HL-60/S4 (cell line): ENCODE results near the gene TNRC18.

ENCODE experiments used
- in situ Hi-C: fragments of 300-500 bp; cut with MboI; formaldehyde crosslinking; loops from 2 replicates; pipeline ENCODE4 v1.14.3; 2022; ENCODE audit warnings: low sequenced_read_pairs

Gene TNRC18

DNA sequence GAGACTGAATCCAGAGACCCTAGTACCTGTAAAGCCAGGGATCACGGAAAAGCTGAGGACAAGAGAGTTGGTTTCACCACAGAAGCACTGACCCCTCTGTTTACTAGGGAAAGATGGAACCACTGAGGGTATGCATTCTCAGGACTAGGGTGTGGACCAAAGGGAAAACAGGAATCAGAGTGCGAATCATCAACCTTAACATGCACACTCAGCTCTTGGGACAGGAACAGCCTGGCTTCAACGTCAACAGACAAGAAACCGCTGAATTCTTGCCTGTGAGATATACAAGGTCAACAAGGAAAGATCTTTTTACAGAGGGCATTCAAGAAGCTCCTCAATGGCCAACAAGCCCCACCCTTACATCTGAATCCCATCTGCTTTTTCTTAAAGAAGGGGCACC lies 14.9 kb downstream of the TNRC18 start:
- in situ Hi-C loops: no loop called here

DNA sequence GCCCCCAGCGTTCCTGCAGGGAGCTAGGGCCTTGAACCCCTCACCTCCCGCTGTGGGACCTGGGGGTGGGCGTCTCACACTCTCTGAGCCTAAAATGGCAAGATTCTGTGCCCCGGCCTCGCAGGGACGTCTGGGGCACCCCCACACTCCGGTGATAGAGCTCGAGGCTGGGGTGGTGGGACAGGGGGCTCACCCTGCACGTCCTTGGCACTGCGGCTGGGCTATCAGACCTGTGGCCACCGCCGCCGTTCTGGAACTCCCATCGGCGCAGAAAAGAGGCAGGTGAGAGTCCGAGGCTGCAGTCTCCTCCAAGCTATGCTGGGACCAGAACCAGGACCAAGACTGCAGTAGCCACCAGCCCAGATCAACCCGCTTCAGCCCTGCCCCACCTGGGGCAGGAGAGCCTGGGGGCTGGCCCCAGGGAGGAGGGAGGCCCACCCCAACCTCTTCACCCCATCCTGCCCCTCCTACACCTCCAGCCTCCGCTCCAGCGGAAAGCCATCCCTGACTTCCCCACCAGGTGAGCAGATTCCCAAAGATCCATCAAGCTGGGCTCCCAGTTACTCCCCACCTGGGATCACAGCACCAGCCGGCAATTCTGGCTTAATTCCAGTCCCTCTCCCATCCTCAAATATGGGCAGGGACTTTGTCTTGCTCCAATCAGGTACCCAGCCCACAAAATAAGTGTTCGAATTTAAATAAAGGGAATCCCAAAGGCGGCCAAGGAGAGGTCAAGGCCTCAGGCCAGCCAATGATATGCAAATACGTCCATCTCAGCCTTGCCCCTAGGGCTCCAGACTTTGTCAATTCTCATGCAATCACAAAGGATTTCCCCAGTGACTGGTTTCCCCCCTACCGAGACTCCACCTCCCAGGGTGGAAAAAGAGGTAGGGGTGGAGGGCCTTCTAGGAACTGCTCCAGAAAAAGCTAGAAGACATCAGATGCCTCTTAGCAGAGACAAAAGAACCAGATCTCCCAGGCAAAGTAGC lies 16.4 kb downstream of the TNRC18 start:
- in situ Hi-C loops: no loop called here

DNA sequence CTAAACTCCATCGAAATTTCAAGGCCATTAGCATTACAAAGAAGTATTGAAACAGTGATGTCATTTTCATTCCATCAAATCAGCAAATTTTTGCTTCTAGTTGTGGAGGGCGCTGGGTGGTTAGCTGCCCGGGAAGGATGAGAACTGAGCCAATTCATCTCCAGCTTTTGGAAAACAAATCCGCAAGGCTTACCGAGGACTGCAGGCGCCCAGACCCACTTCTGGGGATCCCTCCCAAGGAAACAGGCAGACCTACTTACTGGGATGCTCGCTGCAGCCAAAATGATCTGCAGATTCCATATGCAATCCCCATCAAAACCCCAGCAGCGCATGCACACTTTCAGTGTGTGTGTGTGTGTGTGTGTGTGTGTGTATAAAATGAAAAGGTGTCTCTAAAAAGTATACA lies 19.2 kb downstream of the TNRC18 start:
- in situ Hi-C loops: no loop called here

DNA sequence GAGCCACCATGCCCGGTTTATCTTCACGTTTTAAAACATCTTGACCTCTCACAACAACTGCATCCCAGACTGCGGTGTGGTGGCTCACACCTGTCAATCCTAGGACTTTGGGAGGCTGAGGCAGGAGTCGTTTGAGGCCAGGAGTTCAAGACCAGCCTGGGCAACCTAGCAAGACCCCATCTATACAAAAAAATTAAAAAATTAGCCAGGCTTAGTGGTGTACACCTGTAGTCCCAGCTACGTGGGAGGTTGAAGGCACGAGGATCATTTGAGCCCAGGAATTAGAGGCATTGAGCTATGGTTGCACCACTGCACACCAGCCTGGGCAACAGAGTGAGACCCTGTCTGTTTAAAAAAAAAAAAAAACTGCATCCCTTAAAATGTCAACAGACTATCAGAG lies 20.2 kb downstream of the TNRC18 start:
- in situ Hi-C loops: no loop called here

DNA sequence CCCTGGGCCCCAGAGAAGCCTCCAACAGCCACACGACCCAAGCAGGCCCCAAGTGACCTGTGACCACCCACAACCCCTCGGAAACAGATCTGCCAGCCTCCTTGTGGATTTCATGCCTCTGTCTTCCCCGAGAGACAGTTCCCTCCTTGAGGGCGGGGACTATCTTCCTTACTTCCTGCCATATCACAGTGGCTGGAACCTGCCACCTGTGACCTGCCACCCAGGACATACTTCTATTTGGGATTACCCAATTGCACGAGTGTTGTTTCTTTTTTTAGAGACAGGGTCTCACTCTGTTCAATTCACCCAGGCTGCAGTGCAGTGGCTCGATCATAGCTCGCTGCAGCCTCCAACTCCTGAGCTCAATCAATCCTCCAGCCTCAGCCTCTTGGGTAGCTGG lies 25.9 kb downstream of the TNRC18 start:
- in situ Hi-C loops: no loop called here

DNA sequence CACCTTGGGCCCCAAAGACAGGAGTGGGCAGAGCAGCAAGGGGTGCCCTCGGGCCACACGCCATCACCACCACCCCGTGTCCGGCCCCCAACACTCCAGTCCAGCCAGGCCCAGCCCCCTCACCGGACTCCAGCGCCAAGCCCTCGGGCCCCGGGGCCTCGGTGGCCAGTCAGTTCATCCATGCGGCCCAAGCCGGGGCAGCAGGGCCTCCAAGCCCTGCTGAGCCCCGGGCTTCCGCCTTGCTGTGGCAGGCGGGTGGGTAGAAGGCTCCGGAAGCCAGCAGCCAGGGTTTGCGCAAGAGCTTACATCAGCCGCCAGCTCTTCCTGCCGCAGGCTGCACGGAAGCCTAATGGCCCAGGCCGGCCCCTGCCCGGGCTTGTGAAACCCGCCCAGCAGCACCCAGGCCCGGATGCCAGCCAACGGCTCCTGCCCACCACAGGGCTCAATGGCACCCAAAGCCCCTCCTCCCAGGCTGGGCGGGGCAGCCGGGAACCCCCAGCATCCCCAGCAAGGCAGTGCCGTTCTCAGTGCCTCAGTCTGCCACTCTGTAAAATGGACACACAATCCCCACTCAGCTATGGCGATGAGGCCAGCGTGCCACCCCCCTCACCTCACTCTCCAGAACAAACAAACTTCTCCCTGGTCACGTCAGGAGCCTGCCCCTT lies 26.5 kb downstream of the TNRC18 start:
- in situ Hi-C loops: no loop called here

DNA sequence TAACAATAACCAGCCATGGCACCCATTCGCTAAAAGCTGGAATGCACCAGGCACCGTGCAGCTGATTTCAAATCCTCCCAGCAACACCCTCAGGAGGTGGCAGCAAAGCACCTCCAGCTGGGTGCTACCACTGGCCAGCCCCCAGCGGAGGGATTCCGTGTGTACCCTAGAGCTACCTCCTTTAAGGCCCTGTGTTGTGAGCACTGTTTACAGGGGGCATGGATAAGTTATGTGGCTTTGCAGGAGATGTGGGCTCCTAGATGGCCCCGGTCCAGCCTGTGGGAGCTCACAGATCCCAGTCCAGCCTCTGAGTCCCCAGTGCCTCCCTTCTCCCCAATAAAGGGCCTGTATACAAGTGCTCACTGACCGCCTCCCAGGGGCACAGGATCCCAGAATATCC lies 27.1 kb downstream of the TNRC18 start:
- in situ Hi-C loops: no loop called here

DNA sequence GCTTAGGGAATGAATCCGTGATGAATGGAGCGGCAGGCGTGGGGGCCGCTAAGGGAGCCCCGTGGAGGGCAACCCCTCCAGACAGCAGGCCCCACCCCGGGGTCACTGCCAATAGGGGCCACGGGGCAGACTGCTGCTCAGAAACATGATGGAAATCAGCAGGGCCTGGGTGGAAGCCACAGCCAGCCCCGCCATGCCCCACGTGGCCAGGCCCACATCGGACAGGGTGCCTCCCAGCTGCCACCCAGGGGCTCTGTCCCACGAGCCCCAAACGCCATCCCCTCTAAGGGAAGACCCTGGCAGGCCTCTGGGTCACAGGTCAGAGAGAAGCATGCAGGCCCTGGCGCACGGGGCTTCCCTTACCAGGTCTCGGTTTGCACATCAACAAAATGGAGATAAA lies 28.4 kb downstream of the TNRC18 start:
- in situ Hi-C loops: no loop called here

DNA sequence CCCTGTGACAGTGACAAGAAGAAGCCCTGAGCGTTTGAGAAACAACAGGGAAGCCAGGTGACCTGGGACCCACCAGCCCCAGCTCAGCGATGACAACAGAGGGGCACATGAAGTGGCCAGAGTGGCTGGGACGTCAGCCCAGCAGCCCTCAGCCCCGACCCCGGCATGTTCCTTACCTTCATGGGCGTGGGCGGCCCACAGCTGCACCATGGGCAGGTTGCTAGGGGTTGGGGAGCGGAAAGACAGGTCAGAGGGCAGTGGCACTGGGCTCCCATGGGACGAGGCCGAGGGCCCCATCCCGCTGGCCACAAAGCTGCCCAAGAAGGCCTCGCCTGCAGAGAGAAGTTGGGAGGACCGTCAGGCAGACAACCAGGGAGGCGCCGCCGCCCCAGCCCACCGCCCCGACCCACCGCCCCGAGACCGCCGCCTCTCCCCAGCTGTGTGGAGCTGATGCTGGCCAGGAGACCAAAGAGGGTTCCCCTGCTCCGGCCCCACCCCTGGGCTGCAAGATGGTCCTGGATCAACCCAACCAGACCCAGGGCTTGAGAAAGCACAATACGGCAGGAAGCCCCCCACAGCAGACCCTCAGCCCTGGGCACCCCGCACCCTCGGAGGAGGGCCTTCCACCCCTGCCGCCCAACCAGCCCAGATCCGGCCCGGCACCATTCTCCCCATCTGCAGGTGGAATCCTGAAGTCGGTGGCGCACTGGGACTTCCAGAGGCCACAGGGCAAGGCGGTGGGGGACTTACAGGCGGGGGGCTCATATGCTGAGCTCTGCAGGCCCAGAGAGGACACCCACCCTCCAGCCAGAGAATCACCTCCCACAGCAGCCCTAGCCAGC lies 29.1 kb downstream of the TNRC18 start:
- in situ Hi-C loops: no loop called here

DNA sequence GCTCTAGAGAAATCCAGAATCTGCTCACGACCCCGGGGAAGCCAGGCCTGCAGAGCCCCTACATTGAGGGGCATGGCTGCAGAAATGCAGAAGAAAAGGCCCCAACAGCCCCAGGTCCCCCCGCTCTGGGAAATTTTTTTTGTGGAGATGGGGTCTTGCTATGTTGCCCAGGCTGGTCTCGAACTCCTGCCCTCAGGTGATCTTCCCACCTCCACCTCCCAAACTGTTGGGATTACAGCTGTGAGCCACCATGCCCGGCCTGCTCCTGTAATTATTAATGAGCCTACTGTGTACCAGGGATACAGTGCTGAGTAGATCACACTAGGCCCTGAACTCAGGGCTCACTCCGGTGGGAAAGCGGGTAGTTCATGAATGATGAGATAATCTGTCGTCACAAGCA lies 29.9 kb downstream of the TNRC18 start:
- in situ Hi-C loops: no loop called here

DNA sequence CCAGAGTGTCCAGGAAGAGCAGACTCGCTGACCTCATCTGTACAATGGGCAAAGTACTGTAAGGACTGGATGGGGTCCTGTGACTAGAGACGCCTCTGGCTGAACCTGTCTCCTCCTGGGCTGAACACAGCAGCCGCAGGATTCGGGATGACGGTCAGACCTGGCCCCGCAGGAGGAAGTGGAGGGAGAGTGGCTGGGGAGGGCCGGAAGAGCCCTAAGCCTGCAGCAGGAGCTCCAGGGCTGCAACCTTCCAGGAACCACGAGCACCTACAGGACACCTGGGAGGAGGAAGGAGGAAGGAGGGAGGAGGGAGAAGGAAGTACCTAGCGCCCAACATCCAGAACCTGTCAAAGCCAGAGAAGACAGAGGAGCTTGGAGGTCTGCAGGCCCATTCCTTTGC lies 30.3 kb downstream of the TNRC18 start:
- in situ Hi-C loops: no loop called here

DNA sequence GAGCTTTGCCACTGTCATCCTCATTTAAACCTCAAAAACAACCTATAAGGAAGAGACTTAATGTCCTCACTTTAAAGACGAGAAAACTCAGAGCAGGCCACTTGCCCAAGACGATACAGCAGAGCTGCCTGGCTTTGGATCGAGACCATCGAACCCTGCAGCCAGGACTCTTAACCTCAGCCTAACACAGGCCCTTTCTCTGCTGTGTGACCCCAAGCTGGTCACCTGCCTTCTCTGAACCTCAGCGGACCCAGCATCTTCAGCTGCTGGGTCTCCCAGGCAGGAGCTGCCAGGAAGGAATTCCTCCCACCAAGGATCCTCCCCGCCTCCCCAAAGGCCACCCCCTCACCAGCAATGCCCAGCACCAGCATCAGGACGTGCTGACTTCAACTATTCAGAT lies 32.7 kb downstream of the TNRC18 start:
- in situ Hi-C loops: no loop called here

DNA sequence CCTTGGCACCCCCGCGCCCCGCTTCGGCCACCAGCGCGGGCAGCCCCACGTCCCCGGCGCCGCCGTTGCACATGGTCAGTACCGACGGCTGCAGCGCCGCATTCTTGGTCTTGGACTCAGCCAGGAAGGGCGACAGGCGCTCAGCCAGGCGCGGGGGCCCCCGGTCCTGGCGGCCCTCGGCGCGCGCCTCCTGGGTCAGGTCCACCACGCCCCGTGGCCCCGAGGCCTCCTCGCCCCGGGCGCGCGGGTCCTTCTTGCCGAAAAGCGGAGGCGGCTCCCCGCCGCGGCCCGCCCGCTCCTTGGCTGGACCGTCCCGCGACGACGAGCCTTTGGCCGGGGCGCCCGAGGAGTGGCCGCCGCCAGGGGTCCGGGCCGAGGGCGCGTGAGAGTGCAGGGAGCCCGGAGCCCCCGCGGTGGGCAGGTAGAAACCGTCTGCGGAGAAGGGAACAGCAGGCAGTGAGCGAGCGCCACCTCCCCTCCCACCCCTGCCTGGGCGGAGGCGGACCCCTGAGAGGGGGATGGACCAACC lies 34.7 kb downstream of the TNRC18 start:
- in situ Hi-C loops: no loop called here

DNA sequence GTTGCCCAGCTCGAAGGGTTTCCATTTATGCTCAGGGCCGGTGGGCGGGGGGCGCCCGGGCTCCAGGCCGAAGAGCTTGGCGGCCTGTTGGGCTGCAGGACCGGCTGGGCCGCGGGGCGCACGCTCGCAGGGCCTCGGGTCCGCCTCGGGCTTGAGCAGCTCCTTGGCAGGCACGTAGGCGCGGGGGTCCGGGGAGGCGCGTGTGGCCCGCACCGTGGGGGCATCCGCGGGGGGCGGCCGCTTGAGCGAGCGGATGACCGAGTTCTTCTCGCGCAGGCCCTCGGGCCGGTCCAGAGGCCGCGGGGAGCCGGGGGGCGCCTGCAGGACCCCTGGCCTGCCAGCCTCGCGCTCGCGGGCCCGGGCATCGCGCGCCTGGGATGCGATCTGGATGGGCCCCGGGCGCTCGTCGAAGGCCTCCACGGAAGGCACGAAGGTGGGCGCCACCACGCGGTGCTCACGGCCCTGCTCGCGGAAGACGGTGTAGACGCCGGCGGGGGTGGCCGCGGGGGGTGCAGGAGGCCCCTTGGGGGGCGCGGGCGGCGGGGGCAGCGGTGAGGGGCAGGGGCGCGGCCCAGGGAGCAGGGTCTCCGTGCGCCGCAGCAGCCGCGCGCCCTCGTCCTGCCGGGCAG lies 35.2 kb downstream of the TNRC18 start:
- in situ Hi-C loops: no loop called here

DNA sequence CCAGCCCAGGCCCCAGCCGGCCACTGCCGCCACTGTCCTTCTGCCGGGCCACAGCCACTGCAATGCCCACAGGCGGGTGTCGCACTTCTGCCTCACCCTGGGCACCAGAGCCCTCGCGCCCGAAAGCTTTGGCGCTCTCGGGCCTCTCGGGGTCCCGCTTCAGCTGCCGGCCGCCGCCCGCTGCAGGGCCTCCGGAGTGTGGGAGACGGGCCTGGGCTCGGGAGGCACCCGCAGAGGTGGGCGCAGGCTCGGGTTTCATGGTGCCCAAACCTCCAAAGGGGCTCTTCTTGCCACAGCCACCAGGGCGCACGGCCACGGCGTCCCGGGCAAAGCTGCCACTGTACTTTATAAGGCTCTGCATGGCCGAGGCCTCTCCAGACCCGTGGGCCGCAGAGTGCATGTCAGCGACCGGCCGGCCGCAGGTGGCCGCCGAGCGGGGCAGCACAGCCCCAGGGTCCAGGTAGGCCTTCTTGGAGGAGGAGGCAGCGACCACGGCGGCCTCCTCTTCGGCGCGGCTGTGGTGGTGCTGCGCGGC lies 35.9 kb downstream of the TNRC18 start:
- in situ Hi-C loops: no loop called here

DNA sequence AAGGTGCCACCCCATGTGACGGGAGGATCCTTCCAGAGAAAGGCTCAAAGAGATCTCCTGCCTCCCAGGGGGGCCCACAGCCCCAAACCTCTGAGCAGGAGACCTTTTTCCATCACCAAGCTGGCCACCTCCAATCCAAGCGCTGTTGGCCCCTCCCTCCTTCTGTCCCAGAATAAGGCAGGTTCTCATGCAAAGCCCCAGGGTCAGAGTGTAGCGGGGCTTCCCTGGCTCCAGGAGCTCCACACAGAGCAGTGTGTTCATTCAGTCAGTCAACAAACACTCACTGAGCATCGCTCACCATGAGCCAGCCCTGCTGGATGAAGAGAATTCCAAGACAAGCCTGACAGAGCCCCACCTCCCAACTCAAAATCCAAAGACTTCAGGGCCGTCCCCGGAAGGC lies 39.0 kb downstream of the TNRC18 start:
- in situ Hi-C loops: no loop called here

DNA sequence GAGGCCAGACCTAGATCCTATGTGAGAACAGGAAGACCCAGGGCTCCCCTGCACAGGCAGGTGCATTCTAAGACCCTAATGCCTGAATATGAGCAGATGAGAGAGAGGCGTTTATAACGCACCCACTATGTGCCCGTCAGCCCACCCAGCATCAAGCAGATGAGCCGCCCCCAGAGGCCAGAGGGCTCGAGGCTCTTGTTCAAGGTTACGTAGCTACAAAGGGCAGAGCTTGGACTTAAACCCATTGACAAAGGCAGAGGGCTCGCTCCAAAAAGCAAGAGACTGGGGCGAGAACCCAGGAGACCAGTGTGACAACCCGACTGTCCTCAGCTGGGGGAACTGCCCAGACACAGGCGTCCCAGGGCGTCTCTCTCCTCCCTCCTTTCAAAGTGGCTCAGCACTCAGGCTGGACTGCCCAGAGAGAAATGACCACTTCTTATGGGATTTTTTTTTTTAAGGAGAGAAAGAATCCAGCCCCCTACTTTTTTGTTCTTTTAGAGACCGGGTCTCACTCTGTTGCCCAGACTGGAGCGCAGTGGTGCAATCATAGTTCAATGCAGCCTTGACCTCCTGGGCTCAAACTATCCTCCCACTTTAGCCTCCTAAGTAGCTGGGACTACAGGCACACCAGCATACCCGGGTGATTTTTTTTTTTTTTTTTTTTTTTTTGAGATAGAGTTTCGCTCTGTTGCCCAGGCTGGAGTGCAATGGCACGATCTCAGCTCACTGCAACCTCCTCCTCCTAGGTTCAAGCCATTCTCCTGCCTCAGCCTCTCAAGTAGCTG lies 40.1 kb downstream of the TNRC18 start:
- in situ Hi-C loops: no loop called here

DNA sequence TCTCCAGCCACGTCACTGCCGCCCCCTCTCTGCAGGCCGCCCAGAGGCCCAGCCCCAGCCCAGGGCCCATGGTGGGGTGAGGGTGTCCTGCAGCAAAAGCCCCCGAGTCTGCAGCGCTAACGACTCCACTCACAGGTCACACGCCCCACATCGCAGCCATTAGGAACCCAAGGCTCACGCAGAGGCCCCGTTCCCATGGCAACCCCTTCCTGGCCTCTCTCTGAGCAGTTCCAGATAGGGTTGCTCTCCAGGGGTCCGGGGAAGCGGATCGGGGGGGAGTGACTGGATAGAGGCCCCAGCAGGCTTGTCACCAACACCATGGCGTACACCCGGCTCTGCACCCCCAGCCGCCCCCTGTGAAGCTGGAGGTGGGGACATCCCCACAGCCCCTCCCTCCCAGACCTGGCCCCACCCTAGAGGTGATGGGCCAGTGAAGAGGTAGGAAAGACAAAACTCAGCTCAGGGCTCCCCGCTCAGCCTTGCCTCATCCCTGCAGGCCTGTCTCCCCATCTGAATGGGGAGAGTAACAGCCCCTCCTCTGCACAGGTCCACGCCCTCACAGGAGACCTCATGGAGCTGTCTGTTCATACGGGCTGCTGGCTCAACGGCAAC lies 41.2 kb downstream of the TNRC18 start:
- in situ Hi-C loops: no loop called here

DNA sequence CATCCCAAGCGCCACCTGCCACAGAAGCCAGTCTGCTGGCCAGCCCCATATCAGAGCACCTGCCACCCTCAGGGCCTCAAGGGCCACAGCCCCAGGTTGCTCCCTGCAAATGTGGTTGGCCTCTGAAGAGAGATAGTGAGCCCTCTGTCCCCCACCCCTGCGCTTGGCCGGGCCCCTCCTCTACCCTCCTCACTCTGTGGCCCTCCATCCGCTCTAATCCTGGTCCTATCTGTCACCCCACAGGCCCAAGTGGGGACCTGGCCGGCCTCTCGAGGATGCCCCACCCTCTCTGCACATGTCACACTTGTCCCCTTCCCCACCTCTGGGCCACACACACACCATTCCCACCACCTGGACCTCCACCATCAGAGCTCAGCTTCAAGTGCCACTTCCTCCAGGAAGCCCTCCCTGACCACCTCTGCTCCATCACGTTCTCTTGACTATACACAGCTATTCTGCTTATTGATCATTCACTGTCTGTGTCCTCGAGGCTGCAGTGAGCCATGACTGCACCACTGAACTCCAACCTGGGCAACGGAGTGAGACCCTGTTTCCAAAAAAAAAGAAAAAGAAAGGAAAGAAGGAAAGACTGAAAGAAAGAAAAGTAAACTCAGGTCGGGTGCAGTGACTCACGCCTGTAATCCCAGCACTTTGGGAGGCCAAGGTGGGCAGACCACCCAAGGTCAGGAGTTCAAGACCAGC lies 42.4 kb downstream of the TNRC18 start:
- in situ Hi-C loops: no loop called here
